GM10266 (cell line): ENCODE results near the gene CXCR2.
A peak's percentile ranks its signal among the peaks of the same experiment; 100 is the strongest.
"Not testable (repeated sequence)": the region's sequence is repeated elsewhere in the genome, so short reads cannot be mapped to it uniquely, and the experiment has no call there.

Source experiments
- DNase-seq: peaks from one replicate; pipeline ENCODE4 v3.0.0; 2012; ENCODE audit errors: extremely low spot score
- TF ChIP-seq, protein P1 (sequence below): IDR thresholded peaks from 2 replicates; pipeline ENCODE4 v1.5.1; 2012; ENCODE audit warnings: mild to moderate bottlenecking, low read depth; ENCODE audit not compliant: control insufficient read depth, insufficient read depth; ENCODE audit errors: missing control alignments

CXCR2 gene

DNA sequence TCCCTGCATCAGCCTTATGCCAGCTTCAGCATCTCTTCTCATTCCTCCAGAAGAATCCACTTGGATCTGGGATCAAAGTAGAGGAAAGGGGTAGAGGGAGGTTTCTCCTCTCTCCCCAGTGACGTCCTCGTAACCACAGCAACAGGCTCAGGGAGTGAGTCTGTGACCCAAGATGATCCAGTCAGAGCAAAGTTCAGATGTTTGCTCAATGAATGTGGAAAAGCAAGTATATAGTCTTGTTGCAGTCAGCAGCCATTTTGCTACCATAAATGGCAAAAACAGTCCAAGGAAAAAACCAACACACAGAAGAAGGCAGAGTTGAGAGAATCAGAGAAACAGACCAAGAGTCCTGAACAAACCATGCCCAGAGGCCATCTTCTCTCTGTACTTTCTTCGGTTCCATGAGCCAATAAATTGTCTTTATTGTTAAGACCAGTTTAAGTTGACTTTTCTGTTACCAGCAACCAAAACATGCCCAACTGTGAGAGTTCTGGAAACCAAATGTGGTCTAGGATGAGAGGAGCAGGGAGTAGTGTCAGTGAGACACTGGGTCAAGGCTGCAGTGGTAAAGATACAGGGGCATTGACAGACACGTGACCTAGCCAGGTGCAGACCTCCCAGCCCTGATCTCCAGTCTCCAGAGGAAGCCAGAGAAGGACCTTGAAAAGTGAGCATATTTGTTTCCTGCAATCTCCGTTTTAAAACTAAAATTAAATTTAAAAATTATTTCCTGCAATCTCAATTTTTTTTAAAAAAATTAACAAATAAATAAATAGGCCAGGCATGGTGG lies 44.1 kb downstream of the CXCR2 start:
- TF ChIP-seq, protein P1, sequence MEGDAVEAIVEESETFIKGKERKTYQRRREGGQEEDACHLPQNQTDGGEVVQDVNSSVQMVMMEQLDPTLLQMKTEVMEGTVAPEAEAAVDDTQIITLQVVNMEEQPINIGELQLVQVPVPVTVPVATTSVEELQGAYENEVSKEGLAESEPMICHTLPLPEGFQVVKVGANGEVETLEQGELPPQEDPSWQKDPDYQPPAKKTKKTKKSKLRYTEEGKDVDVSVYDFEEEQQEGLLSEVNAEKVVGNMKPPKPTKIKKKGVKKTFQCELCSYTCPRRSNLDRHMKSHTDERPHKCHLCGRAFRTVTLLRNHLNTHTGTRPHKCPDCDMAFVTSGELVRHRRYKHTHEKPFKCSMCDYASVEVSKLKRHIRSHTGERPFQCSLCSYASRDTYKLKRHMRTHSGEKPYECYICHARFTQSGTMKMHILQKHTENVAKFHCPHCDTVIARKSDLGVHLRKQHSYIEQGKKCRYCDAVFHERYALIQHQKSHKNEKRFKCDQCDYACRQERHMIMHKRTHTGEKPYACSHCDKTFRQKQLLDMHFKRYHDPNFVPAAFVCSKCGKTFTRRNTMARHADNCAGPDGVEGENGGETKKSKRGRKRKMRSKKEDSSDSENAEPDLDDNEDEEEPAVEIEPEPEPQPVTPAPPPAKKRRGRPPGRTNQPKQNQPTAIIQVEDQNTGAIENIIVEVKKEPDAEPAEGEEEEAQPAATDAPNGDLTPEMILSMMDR, result no peak
- DNase-seq, result no peak

GRCh38 chr2:218171744-218172143 lies 45.9 kb downstream of the CXCR2 start:
- DNase-seq, result not testable (repeated sequence)

DNA sequence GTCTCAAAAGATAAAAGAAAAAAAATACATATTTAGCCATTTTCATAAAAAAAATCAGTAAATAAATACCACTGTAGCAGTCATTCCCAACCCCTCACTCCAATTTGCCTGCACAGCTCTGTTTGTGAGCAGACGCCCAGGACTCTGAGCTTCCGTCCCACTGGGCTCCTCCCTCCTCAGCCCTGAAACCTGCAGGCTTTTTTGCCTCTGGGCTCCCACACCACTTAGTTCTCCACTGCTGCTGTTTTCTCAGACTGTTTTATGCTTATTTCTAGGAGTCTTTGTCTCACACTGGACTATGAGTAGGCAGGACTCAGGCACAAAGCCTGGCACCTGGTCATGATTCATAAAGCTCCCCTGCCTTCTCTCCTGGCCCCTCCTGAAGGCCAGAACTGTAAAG lies 47.0 kb downstream of the CXCR2 start:
- TF ChIP-seq, protein P1, result no peak
- no peak for DNase-seq

GRCh38 chr2:218179782-218180181 lies 54.0 kb downstream of the CXCR2 start:
- no peak for DNase-seq
- TF ChIP-seq, protein P1, result no peak

DNA sequence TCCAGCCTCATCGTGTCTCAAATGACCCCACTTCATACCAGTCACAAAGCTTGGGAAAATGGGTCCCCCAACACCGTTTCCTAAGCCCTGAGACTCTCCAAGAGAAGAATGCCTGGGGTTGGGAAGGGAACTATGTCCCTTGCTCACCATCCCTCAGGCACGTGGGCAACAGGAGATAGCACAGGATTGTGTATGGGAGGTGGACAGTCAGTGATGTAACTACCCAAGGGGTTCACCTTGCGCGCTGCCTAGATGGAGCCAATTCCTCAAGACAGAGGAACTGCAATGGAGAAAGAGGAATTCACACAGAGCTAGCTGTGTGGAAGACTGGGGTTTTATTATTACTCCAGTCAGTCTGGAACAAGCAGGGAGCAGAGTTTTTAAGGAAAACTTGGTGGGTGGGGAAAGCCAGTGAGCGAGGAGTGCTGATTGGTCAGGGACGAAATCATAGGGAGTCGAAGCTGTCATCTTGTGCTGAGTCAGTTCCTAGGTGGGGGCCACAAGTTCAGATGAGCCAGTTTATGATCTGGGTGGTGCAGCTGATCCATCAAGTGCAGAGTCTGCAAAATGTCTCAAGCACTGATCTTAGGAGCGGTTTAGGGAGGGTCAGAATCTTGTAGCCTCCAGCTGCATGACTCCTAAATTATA lies 54.8 kb downstream of the CXCR2 start:
- TF ChIP-seq, protein P1, result no peak
- no peak for DNase-seq

DNA sequence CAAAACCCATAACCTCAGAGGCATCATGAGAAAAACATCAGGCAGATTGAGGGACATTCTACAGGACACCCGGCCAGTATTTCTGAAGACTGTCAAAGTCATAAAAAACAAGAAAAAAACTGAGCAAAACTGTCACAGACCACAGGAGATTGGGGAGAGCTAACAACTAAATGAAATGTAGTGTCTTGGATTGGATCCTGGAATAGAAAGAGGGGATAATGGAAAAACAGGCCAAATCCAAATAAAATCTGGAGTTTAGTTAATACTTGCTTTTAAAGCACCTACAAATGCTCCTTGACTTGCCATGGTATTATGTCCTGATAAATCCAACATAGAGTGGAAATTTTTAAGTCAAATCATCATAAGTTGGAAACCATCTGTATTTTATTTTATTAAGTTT lies 58.5 kb downstream of the CXCR2 start:
- DNase-seq, result no peak
- TF ChIP-seq, protein P1, result no peak

- TF ChIP-seq, protein P1, result peak; percentile 86
- DNase-seq, result peak; percentile 64
These were observed 60.5 kb downstream of the CXCR2 start for GRCh38 chr2:218186355-218186766.
